Measurements from ENCODE around the gene G6PC1.
A peak's percentile ranks its signal among the peaks of the same experiment; 100 is the strongest.
"Not testable (repeated sequence)": the region's sequence is repeated elsewhere in the genome, so short reads cannot be mapped to it uniquely, and the experiment has no call there.

Gene G6PC1

DNA sequence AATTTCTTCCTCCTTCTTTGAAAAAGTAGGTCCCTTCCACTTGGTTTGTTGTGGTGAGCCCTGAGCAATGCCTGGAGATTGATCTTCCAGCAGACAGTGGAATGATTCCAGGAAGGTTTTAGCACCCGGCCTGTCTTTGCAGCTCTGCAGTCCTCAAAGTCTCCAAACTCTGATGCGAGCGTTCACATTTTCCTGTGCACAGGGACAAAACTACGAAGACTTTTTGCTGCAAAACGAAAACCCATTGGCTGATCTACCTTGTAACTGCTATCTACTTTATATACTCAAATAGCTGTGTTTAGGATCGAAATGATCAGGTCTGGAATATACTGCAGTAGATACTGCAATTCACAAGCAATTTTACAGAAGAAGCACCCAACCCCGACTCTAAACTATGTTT lies 21.7 kb downstream of the G6PC1 start:
- Histone ChIP-seq H2AFZ (ENCODE audit: low read depth, low read length) (no peak overlapping the region), H3K27ac (ENCODE audit: low read length) (no peak overlapping the region), H3K27me3 (ENCODE audit: low read depth, low read length) (0 out of 2 replicates have a peak, but pooled peaks cover 4% of the 10 kb centered on the region), H3K9ac (ENCODE audit: low read length) (no peak overlapping the region), H3K79me2 (ENCODE audit: low read length) (no peaks in the 10 kb centered on the region), H3K36me3 (replicated peaks; ENCODE audit: low read depth, low read length) (no peaks in the 10 kb centered on the region), H3K4me2 (ENCODE audit: low read length) (no peak overlapping the region), H3K4me1 (ENCODE audit: low read length) (0 out of 2 replicates have a peak, but pooled peaks cover 4% of the 10 kb centered on the region), H3K9me3 (ENCODE audit: insufficient read depth, low read length) (no peaks in the 10 kb centered on the region), H4K20me1 (ENCODE audit: insufficient read depth, low read length) (no peaks in the 10 kb centered on the region), H3K4me3 (ENCODE audit: low read length) (no peak overlapping the region)
- no peak for TF ChIP-seq EZH2phosphoT487 (IDR thresholded peaks at IDR 0.05; ENCODE audit: low read depth)

DNA sequence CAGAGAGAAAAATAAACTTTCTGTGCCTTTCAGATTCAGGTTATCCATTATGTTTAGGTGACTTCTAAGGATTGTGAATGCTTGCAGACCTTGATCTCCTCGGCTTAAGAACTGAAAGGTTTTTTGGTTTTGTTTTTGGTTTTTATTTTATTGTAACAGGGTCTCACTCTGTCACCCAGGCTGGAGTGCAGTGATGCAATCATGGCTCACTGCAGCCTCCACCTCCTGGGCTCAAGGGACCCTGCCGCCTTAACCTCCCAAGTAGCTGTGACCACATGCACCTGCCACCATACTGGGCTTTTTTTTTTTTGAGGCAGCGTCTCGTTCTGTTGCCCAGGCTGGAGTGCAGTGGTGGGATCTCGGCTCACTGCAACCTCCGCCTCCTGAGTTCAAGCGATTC lies 22.9 kb downstream of the G6PC1 start:
- H3K9ac ChIP-seq (ENCODE audit: low read length); H4K20me1 ChIP-seq (ENCODE audit: insufficient read depth, low read length); H3K27me3 ChIP-seq (ENCODE audit: low read depth, low read length); H3K9me3 ChIP-seq (ENCODE audit: insufficient read depth, low read length); H2AFZ ChIP-seq (ENCODE audit: low read depth, low read length); H3K4me3 ChIP-seq (ENCODE audit: low read length); H3K36me3 ChIP-seq (replicated peaks; ENCODE audit: low read depth, low read length); H3K27ac ChIP-seq (ENCODE audit: low read length); H3K79me2 ChIP-seq (ENCODE audit: low read length); H3K4me1 ChIP-seq (ENCODE audit: low read length); H3K4me2 ChIP-seq (ENCODE audit: low read length): not testable (repeated sequence)

DNA sequence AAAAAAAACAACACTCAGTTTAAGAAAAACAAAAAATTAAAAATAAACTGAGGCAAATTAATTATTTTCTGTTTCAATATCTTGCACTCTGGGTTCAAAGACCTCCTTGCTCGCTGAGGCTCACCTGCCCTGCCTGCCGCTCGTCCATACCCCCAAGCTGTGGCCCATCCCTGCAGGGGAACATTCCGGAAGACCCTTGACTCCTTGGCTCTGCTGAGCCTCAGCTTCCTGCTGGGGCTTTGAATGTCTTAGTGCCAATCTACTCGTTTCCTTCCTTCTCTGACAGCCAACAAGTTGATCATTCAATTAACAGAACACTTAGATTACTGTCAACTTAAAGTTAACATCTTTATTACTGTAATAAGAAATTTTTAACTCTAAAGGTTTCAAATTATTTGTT lies 24.3 kb downstream of the G6PC1 start:
- no peak overlapping the region for H3K9ac ChIP-seq (ENCODE audit: low read length)
- H3K79me2 ChIP-seq (ENCODE audit: low read length), result no peaks in the 10 kb centered on the region
- no peak for TF ChIP-seq EZH2phosphoT487 (IDR thresholded peaks at IDR 0.05; ENCODE audit: low read depth)
- TF ChIP-seq, protein P1, sequence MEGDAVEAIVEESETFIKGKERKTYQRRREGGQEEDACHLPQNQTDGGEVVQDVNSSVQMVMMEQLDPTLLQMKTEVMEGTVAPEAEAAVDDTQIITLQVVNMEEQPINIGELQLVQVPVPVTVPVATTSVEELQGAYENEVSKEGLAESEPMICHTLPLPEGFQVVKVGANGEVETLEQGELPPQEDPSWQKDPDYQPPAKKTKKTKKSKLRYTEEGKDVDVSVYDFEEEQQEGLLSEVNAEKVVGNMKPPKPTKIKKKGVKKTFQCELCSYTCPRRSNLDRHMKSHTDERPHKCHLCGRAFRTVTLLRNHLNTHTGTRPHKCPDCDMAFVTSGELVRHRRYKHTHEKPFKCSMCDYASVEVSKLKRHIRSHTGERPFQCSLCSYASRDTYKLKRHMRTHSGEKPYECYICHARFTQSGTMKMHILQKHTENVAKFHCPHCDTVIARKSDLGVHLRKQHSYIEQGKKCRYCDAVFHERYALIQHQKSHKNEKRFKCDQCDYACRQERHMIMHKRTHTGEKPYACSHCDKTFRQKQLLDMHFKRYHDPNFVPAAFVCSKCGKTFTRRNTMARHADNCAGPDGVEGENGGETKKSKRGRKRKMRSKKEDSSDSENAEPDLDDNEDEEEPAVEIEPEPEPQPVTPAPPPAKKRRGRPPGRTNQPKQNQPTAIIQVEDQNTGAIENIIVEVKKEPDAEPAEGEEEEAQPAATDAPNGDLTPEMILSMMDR (IDR thresholded peaks at IDR 0.05; ENCODE audit: low read depth, low read length), result no peak
- no peaks in the 10 kb centered on the region for H3K9me3 ChIP-seq (ENCODE audit: insufficient read depth, low read length)
- no peak overlapping the region for H3K4me3 ChIP-seq (ENCODE audit: low read length)
- no peaks in the 10 kb centered on the region for H4K20me1 ChIP-seq (ENCODE audit: insufficient read depth, low read length)
- H3K36me3 ChIP-seq (replicated peaks; ENCODE audit: low read depth, low read length), result no peaks in the 10 kb centered on the region
- 0 out of 2 replicates have a peak, but pooled peaks cover 4% of the 10 kb centered on the region for H3K27me3 ChIP-seq (ENCODE audit: low read depth, low read length)
- no peak overlapping the region for H3K4me2 ChIP-seq (ENCODE audit: low read length)
- H3K27ac ChIP-seq (ENCODE audit: low read length), result no peak overlapping the region
- H3K4me1 ChIP-seq (ENCODE audit: low read length), result peaks cover 14% of the 10 kb centered on the region
- no peak overlapping the region for H2AFZ ChIP-seq (ENCODE audit: low read depth, low read length)

DNA sequence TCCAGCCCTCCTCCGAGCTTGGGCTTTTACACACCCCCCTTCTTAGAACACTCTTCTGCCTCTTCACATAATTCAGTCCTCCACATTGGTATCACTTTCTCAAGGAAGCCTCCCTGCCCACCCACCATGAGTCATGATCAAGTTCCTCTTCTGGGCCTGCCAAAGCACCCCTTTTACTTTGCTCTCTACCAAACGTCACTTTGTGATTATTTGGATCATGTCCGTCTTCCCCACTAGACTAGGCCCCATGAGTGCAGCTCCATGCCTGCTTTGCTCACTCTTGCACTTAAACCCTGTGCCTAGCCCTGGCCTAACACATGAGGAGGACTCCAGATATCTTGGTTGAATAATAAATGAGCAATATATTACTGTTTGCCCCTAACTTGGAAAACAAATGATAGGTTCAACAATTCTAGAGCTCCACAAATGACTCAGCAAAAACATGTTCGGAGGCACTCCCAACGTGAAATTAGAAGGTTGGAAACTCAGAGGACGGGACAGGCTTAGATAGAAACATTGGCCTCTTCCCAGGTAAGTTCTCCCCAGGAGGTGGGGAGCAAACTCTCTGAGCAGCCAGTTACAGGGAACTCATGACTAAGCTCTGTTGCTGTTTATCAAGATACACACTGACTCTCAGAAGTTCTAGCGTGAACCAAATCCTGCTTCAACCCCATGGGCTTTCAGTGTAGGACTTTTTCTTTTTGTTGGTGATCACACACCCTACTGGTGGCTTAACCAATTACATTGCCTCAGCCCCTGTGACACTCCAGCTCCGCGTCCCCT lies 28.3 kb downstream of the G6PC1 start:
- H3K36me3 ChIP-seq (replicated peaks; ENCODE audit: low read depth, low read length), result no peaks in the 10 kb centered on the region
- no peaks in the 10 kb centered on the region for H3K9me3 ChIP-seq (ENCODE audit: insufficient read depth, low read length)
- H4K20me1 ChIP-seq (ENCODE audit: insufficient read depth, low read length), result no peaks in the 10 kb centered on the region
- H2AFZ ChIP-seq (ENCODE audit: low read depth, low read length), result peak overlapping the region; percentile 97
- no peaks in the 10 kb centered on the region for H3K27me3 ChIP-seq (ENCODE audit: low read depth, low read length)
- peak overlapping the region; percentile 72 for H3K27ac ChIP-seq (ENCODE audit: low read length)
- TF ChIP-seq, protein P1 (IDR thresholded peaks at IDR 0.05; ENCODE audit: low read depth, low read length), result peak; percentile 71
- TF ChIP-seq EZH2phosphoT487 (IDR thresholded peaks at IDR 0.05; ENCODE audit: low read depth), result no peak
- peak overlapping the region; percentile 82 for H3K4me2 ChIP-seq (ENCODE audit: low read length)
- H3K4me3 ChIP-seq (ENCODE audit: low read length), result peak overlapping the region; percentile 52
- peak overlapping the region; percentile 55 for H3K9ac ChIP-seq (ENCODE audit: low read length)
- H3K4me1 ChIP-seq (ENCODE audit: low read length), result peaks cover 10% of the 10 kb centered on the region
- no peaks in the 10 kb centered on the region for H3K79me2 ChIP-seq (ENCODE audit: low read length)

DNA sequence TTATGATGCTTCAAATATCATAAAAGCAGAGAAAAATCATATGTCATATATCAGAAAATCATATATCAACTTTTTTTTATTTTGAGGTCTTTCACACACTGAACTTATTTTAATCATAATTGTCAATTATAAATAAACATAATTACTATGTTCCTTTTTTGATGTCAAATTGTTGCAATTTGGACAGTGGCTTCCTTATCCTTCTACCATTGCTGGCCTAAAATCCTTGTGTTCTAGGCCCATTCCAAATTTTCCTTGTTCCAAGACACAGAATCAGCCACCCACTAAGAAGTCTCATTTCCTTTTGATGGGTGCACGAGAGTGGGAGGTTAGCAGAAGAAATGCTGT lies 28.9 kb downstream of the G6PC1 start:
- Histone ChIP-seq H3K79me2 (ENCODE audit: low read length) (no peaks in the 10 kb centered on the region), H3K4me2 (ENCODE audit: low read length) (peak overlapping the region; percentile 82; the same call in 1 of the 2 replicates), H3K4me1 (ENCODE audit: low read length) (peaks cover 10% of the 10 kb centered on the region), H3K36me3 (replicated peaks; ENCODE audit: low read depth, low read length) (no peaks in the 10 kb centered on the region), H3K27ac (ENCODE audit: low read length) (no peak overlapping the region), H4K20me1 (ENCODE audit: insufficient read depth, low read length) (no peaks in the 10 kb centered on the region), H3K27me3 (ENCODE audit: low read depth, low read length) (no peaks in the 10 kb centered on the region), H3K4me3 (ENCODE audit: low read length) (no peak overlapping the region), H3K9ac (ENCODE audit: low read length) (no peak overlapping the region), H3K9me3 (ENCODE audit: insufficient read depth, low read length) (no peaks in the 10 kb centered on the region), H2AFZ (ENCODE audit: low read depth, low read length) (0 out of 2 replicates have a peak overlapping the region, but pooled peaks have one; percentile 26)
- no peak for TF ChIP-seq EZH2phosphoT487 (IDR thresholded peaks at IDR 0.05; ENCODE audit: low read depth)
- TF ChIP-seq, protein P1 (IDR thresholded peaks at IDR 0.05; ENCODE audit: low read depth, low read length), result no peak

Data from OCI-LY3 (cell line).